ENCODE results near the gene PDIA2.

The PDIA2 gene

DNA sequence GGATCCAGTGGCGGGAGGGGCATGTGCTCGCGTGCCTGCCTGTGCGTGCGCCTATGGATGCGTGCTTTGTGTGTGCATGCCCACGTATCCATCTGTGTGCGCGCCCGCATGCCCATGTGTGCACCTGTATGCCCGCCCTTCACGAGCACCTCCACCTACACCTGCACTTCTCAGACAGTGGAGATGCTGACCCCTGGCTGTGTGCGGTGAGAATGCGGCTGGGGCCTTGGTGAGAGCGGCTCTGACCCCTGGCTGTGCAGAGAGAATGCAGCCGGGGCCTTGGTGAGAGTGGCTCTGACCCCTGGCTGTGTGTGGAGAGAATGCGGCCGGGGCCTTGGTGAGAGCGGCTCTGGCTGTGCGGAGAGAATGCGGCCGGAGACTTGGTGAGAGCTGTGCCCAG lies 35.7 kb downstream of the PDIA2 start:
- no peaks in the 10 kb centered on the region for H3K27me3 ChIP-seq (ENCODE audit: insufficient read depth, insufficient read length)
- no peaks in the 10 kb centered on the region for H3K9me3 ChIP-seq (ENCODE audit: insufficient read depth, low read length)
- H3K36me3 ChIP-seq (ENCODE audit: insufficient read depth, insufficient read length, low read length): peaks cover 63% of the 10 kb centered on the region
- no peak overlapping the region for H3K9ac ChIP-seq (ENCODE audit: insufficient read length, low read depth)
- TF ChIP-seq SUZ12 (IDR thresholded peaks at IDR 0.05; ENCODE audit: extremely low read depth, insufficient read depth, insufficient read length) (no peak), YY1 (IDR thresholded peaks at IDR 0.05; ENCODE audit: insufficient read depth, insufficient read length) (no peak), ZNF274 (IDR thresholded peaks at IDR 0.05; ENCODE audit: low read depth, low read length) (no peak)
- peak; percentile 50 for DNase-seq (ENCODE audit: low read depth, low spot score)
- no peak overlapping the region for H3K4me3 ChIP-seq (ENCODE audit: insufficient read length, low read depth)
- H3K4me1 ChIP-seq (ENCODE audit: insufficient read depth, insufficient read length): peaks cover 21% of the 10 kb centered on the region

DNA sequence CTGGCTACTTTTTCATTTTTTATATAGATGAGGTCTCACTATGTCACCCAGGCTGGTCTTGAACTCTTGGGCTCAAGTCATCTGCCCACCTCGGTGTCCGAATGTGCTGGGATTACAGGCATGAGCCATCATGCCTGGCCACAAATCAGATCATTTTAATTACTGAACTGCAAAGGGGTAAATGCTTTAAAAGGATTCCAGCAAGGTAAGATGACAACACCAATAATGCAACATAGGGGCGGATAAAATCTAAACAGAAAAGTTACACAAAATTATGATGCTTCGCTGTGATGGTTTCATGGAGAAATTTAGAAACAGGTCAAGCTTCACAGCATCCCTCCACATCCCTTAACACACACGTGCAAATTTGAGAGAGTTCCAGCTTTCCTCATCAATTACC lies 37.2 kb downstream of the PDIA2 start:
- no peak for TF ChIP-seq ZNF274 (IDR thresholded peaks at IDR 0.05; ENCODE audit: low read depth, low read length)
- peaks cover 52% of the 10 kb centered on the region for H3K36me3 ChIP-seq (ENCODE audit: insufficient read depth, insufficient read length, low read length)
- H3K27me3 ChIP-seq (ENCODE audit: insufficient read depth, insufficient read length): no peaks in the 10 kb centered on the region
- H3K9me3 ChIP-seq (ENCODE audit: insufficient read depth, low read length): no peaks in the 10 kb centered on the region
- H3K9ac ChIP-seq (ENCODE audit: insufficient read length, low read depth): no peak overlapping the region
- no peak for DNase-seq (ENCODE audit: low read depth, low spot score)
- H3K4me1 ChIP-seq (ENCODE audit: insufficient read depth, insufficient read length): peaks cover 21% of the 10 kb centered on the region
- H3K4me3 ChIP-seq (ENCODE audit: insufficient read length, low read depth): no peak overlapping the region

DNA sequence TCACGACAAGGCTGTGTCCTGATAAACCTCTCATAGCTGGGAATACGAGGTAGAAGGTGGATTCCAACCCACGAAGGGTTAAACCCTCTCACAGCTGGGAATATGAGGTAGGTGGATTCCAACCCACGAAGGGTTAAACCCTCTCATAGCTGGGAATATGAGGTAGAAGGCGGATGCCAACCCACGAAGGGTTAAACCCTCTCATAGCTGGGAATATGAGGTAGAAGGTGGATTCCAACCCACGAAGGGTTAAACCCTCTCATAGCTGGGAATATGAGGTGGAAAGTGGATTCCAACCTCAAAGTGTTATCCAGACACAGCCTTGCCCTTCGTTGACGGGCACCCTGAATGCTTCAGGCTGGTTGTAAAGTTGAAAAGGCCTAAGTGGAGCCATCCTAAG lies 38.6 kb downstream of the PDIA2 start:
- TF ChIP-seq SUZ12 (IDR thresholded peaks at IDR 0.05; ENCODE audit: extremely low read depth, insufficient read depth, insufficient read length): no peak
- no peak for TF ChIP-seq ZNF274 (IDR thresholded peaks at IDR 0.05; ENCODE audit: low read depth, low read length)
- no peak for TF ChIP-seq YY1 (IDR thresholded peaks at IDR 0.05; ENCODE audit: insufficient read depth, insufficient read length)
- Histone ChIP-seq H3K9me3 (ENCODE audit: insufficient read depth, low read length) (no peaks in the 10 kb centered on the region), H3K4me1 (ENCODE audit: insufficient read depth, insufficient read length) (peaks cover 21% of the 10 kb centered on the region), H3K4me3 (ENCODE audit: insufficient read length, low read depth) (no peak overlapping the region), H3K27me3 (ENCODE audit: insufficient read depth, insufficient read length) (no peaks in the 10 kb centered on the region), H3K36me3 (ENCODE audit: insufficient read depth, insufficient read length, low read length) (peaks cover 58% of the 10 kb centered on the region), H3K9ac (ENCODE audit: insufficient read length, low read depth) (no peak overlapping the region)
- DNase-seq (ENCODE audit: low read depth, low spot score): no peak

DNA sequence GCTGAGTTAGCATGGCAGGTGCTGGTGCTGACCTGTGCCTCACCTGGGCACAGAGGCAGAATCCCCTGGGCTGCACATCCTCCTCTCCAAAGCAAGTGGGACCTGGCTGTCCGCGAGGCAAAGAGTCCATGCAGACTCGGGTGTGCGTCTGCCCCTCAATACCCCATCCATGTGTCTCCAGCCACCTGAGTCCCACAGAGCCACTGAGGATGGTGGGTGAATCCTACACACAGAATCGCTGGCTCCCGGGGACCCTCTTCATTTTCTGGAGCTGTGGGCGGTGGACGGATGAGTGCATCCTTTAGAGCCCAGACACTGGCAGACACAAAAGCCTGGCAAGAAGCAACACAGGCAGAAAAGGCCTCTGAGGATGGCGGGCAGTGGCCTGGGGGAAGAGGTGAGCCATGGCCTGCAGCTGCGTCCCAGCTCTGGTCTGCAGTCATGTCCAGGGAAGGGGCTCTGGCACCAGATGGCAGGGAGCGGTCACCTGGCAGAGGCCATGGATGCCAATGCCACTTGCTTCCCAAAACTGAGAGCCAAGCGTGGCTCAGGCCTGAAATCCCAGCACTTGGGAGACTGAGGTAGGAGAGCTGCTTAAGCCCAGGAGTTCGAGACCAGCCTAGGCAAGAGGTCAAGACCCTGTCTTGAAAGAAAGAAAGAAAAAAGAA lies 39.6 kb downstream of the PDIA2 start:
- no peak for DNase-seq (ENCODE audit: low read depth, low spot score)
- no peak for TF ChIP-seq YY1 (IDR thresholded peaks at IDR 0.05; ENCODE audit: insufficient read depth, insufficient read length)
- TF ChIP-seq SUZ12 (IDR thresholded peaks at IDR 0.05; ENCODE audit: extremely low read depth, insufficient read depth, insufficient read length): no peak
- H3K4me1 ChIP-seq (ENCODE audit: insufficient read depth, insufficient read length): peaks cover 12% of the 10 kb centered on the region
- H3K27me3 ChIP-seq (ENCODE audit: insufficient read depth, insufficient read length): no peaks in the 10 kb centered on the region
- H3K9ac ChIP-seq (ENCODE audit: insufficient read length, low read depth): no peak overlapping the region
- peaks cover 49% of the 10 kb centered on the region for H3K36me3 ChIP-seq (ENCODE audit: insufficient read depth, insufficient read length, low read length)
- no peaks in the 10 kb centered on the region for H3K9me3 ChIP-seq (ENCODE audit: insufficient read depth, low read length)
- no peak overlapping the region for H3K4me3 ChIP-seq (ENCODE audit: insufficient read length, low read depth)

DNA sequence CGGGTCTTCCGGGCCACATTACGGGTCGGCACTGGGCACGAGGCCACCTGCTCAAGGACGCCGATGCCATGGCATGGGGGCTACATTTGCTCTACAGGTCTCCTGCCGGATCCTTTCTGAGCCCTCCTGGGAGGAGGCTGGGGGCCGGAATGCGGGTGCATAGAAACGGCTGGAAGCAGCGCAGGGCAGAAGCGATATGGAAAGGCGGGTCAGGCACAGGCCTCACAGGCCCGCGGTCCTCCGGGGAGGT lies 41.2 kb downstream of the PDIA2 start:
- TF ChIP-seq ZNF274 (IDR thresholded peaks at IDR 0.05; ENCODE audit: low read depth, low read length) (no peak), SUZ12 (IDR thresholded peaks at IDR 0.05; ENCODE audit: extremely low read depth, insufficient read depth, insufficient read length) (no peak), YY1 (IDR thresholded peaks at IDR 0.05; ENCODE audit: insufficient read depth, insufficient read length) (no peak)
- DNase-seq (ENCODE audit: low read depth, low spot score): no peak
- Histone ChIP-seq H3K27me3 (ENCODE audit: insufficient read depth, insufficient read length) (no peaks in the 10 kb centered on the region), H3K9ac (ENCODE audit: insufficient read length, low read depth) (no peak overlapping the region), H3K9me3 (ENCODE audit: insufficient read depth, low read length) (no peaks in the 10 kb centered on the region), H3K4me1 (ENCODE audit: insufficient read depth, insufficient read length) (peaks cover 9% of the 10 kb centered on the region), H3K36me3 (ENCODE audit: insufficient read depth, insufficient read length, low read length) (peaks cover 36% of the 10 kb centered on the region), H3K4me3 (ENCODE audit: insufficient read length, low read depth) (no peak overlapping the region)

DNA sequence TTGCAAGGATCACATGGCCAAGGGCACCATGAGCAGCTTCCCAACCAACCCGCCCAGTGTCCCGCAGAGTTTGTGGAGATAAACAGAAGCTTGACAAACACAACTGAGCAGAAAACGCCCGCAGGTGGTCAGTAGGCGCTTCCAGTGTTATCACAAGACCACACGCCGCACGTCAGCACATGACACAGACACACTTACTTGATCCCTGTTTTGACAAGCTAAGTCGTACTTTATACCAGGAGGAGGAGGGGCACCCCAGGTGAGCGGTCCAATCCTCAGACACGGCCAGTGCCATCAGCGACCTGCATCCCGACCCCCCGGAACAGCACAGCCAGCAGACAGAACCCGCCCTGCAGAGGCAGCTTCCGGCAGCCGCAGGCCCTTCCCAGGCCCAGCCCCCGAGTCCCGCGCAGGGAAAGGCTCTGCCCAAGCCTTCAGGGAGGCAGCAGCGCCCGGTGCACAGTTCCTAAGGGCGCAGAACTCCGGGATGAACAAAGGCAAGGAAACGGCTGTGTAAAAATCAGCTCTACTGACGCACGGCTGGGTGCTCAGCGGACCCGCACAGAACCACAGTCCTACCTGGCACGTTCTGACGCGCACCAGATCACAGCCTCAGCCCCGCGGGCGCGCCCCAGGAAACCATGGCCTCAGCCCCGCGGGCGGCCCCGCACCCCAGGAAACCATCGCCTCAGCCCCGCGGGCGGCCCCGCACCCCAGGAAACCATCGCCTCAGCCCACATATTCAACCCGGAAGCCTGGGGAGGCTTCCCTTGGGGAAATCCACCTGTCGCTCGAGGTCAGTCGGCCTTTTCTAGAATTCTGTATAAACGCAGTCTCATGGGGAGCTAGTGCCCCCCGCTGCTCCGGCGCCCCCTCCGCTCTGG lies 41.7 kb downstream of the PDIA2 start:
- Histone ChIP-seq H3K4me3 (ENCODE audit: insufficient read length, low read depth) (no peak overlapping the region), H3K9ac (ENCODE audit: insufficient read length, low read depth) (peak overlapping the region; percentile 23), H3K27me3 (ENCODE audit: insufficient read depth, insufficient read length) (no peaks in the 10 kb centered on the region), H3K9me3 (ENCODE audit: insufficient read depth, low read length) (no peaks in the 10 kb centered on the region), H3K36me3 (ENCODE audit: insufficient read depth, insufficient read length, low read length) (peaks cover 30% of the 10 kb centered on the region), H3K4me1 (ENCODE audit: insufficient read depth, insufficient read length) (peaks cover 6% of the 10 kb centered on the region)
- DNase-seq (ENCODE audit: low read depth, low spot score): no peak
- no peak for TF ChIP-seq ZNF274 (IDR thresholded peaks at IDR 0.05; ENCODE audit: low read depth, low read length)
- no peak for TF ChIP-seq YY1 (IDR thresholded peaks at IDR 0.05; ENCODE audit: insufficient read depth, insufficient read length)
- TF ChIP-seq SUZ12 (IDR thresholded peaks at IDR 0.05; ENCODE audit: extremely low read depth, insufficient read depth, insufficient read length): no peak

DNA sequence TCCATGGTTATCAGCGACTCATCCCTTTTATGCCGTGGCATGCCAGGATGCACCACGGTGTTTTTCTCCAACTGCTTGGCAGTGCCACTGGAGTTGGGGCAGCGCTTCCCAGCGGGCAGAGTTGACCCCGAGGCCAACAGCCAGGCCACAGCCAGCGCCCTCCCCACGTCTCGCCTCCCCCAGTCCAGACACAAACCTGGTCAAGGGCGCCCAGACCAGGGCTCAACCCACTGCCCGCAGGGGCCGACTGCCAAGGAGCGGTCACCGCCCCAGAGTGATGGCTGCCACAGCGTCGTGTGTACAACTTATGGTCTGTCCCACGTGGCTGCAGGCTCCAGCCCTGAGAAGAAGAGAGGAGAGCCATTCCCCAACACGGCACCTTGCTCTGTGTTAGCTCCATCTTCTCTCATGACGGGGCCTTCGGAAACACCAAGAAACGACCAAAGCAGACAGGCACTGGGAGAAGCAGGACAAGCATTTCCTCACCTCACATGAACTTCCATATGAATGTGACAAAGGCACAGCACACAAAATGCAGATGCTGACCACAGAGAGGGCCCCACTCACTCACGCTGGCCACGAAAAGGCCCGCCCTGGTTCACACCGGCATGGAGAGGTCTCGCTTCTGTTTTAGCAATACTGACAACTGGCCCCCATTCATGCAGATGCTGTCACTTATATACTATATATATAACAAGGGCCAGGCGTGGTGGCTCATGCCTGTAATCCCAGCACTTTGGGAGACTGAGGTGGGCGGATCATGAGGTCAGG lies 42.6 kb downstream of the PDIA2 start:
- DNase-seq (ENCODE audit: low read depth, low spot score): no peak
- Histone ChIP-seq H3K27me3 (ENCODE audit: insufficient read depth, insufficient read length) (no peaks in the 10 kb centered on the region), H3K4me3 (ENCODE audit: insufficient read length, low read depth) (no peak overlapping the region), H3K4me1 (ENCODE audit: insufficient read depth, insufficient read length) (peaks cover 6% of the 10 kb centered on the region), H3K9me3 (ENCODE audit: insufficient read depth, low read length) (no peaks in the 10 kb centered on the region), H3K9ac (ENCODE audit: insufficient read length, low read depth) (no peak overlapping the region), H3K36me3 (ENCODE audit: insufficient read depth, insufficient read length, low read length) (peaks cover 27% of the 10 kb centered on the region)
- TF ChIP-seq YY1 (IDR thresholded peaks at IDR 0.05; ENCODE audit: insufficient read depth, insufficient read length): no peak

Measured in NT2/D1 (cell line).